OCI-LY1 (cell line): ENCODE measurements around the gene FAM200A.
"Not testable (repeated sequence)": the region's sequence is repeated elsewhere in the genome, so short reads cannot be mapped to it uniquely, and the experiment has no call there.

ENCODE experiments used
- H2AFZ ChIP-seq: fragments of 200-600 bp; sonication (generic), shearing (Covaris generic); 2 replicates; pipeline ENCODE4 v1.6.0; 2014; ENCODE audit warnings: antibody characterized with exemption, mild to moderate bottlenecking, low read length
- H3F3A ChIP-seq: fragments of 200-600 bp; sonication (generic), shearing (Covaris generic); 2 replicates; pipeline ENCODE4 v1.6.0; 2014; ENCODE audit warnings: mild to moderate bottlenecking, antibody characterized with exemption, low read length, moderate library complexity; ENCODE audit not compliant: insufficient read depth
- H3K27ac ChIP-seq: fragments of 200-600 bp; sonication (generic); 2 replicates; pipeline ENCODE4 v1.5.1; 2014; ENCODE audit warnings: low read length, mixed run types, mild to moderate bottlenecking, low read depth; ENCODE audit not compliant: poor library complexity, severe bottlenecking
- H3K27me3 ChIP-seq: fragments of 200-600 bp; sonication (generic); 2 replicates; pipeline ENCODE4 v1.6.0; 2014; ENCODE audit warnings: antibody characterized with exemption, mild to moderate bottlenecking, low read length, moderate library complexity; ENCODE audit not compliant: insufficient read depth
- H3K36me3 ChIP-seq: fragments of 200-600 bp; sonication (generic); 2 replicates; pipeline ENCODE4 v1.6.1; 2014; ENCODE audit warnings: mild to moderate bottlenecking, antibody characterized with exemption, low read length, moderate library complexity, mixed read lengths; ENCODE audit not compliant: insufficient read depth
- H3K4me1 ChIP-seq: fragments of 200-600 bp; sonication (generic); 2 replicates; pipeline ENCODE4 v1.5.1; 2014; ENCODE audit warnings: mild to moderate bottlenecking, low read length, moderate library complexity; ENCODE audit not compliant: insufficient read depth, severe bottlenecking
- H3K4me2 ChIP-seq: fragments of 200-600 bp; sonication (generic), shearing (Covaris generic); 2 replicates; pipeline ENCODE4 v1.6.1; 2014; ENCODE audit warnings: low read length
- H3K4me3 ChIP-seq: fragments of 200-600 bp; sonication (generic); 2 replicates; pipeline ENCODE4 v1.5.1; 2014; ENCODE audit warnings: low read length, low read depth, mild to moderate bottlenecking, mixed read lengths; ENCODE audit not compliant: poor library complexity, severe bottlenecking
- H3K79me2 ChIP-seq: fragments of 200-600 bp; shearing (Covaris generic); 2 replicates; pipeline ENCODE4 v1.6.1; 2016; ENCODE audit warnings: mixed run types, low read length, mixed read lengths; ENCODE audit not compliant: insufficient read depth
- H3K9ac ChIP-seq: fragments of 200-600 bp; sonication (generic), shearing (Covaris generic); 2 replicates; pipeline ENCODE4 v1.6.1; 2014; ENCODE audit warnings: mild to moderate bottlenecking, low read length, mixed read lengths
- H3K9me2 ChIP-seq: fragments of 200-600 bp; sonication (generic), shearing (Covaris generic); 2 replicates; pipeline ENCODE4 v1.6.1; 2014; ENCODE audit warnings: low read depth, mild to moderate bottlenecking, low read length, mixed read lengths
- H3K9me3 ChIP-seq: fragments of 200-600 bp; shearing (Covaris generic); 2 replicates; pipeline ENCODE4 v1.6.1; 2014; ENCODE audit warnings: low read length, mixed read lengths
- H4K20me1 ChIP-seq: fragments of 200-600 bp; sonication (generic), shearing (Covaris generic); 2 replicates; pipeline ENCODE4 v1.6.0; 2016; ENCODE audit warnings: mild to moderate bottlenecking, low read length; ENCODE audit not compliant: insufficient read depth
- EZH2 ChIP-seq: fragments of 200-600 bp; sonication (generic), shearing (Covaris generic); IDR thresholded peaks from 2 replicates; pipeline ENCODE4 v1.8.0; 2017; ENCODE audit warnings: borderline replicate concordance, mixed run types, mild to moderate bottlenecking, antibody characterized with exemption, low read length, moderate library complexity, mixed read lengths
- TF ChIP-seq, protein P1 (sequence below): fragments of 200-600 bp; sonication (generic), shearing (Covaris generic); IDR thresholded peaks from 2 replicates; pipeline ENCODE4 v1.5.1; 2017; ENCODE audit warnings: mild to moderate bottlenecking, antibody characterized with exemption, low read length, moderate library complexity, mixed read lengths

Gene FAM200A

GRCh38 chr7:99504281-99504602 lies 47.7 kb downstream of the FAM200A start:
- Histone ChIP-seq H3K4me1 (peaks cover 31% of the 10 kb centered on the region), H3K79me2 (peaks cover 22% of the 10 kb centered on the region), H3K9ac (peak overlapping the region; percentile 85), H3F3A (no peaks in the 10 kb centered on the region), H3K9me2 (no peaks in the 10 kb centered on the region), H3K27ac (peak overlapping the region; percentile 63), H3K9me3 (no peaks in the 10 kb centered on the region), H3K4me3 (peak overlapping the region; percentile 78), H2AFZ (peak overlapping the region; percentile 1; the same call in 1 of the 2 replicates), H3K4me2 (peak overlapping the region; percentile 86), H3K36me3 (peaks cover 7% of the 10 kb centered on the region; the same call in 1 of the 2 replicates), H4K20me1 (no peaks in the 10 kb centered on the region), H3K27me3 (no peaks in the 10 kb centered on the region)
- no peak for TF ChIP-seq EZH2
- TF ChIP-seq, protein P1, sequence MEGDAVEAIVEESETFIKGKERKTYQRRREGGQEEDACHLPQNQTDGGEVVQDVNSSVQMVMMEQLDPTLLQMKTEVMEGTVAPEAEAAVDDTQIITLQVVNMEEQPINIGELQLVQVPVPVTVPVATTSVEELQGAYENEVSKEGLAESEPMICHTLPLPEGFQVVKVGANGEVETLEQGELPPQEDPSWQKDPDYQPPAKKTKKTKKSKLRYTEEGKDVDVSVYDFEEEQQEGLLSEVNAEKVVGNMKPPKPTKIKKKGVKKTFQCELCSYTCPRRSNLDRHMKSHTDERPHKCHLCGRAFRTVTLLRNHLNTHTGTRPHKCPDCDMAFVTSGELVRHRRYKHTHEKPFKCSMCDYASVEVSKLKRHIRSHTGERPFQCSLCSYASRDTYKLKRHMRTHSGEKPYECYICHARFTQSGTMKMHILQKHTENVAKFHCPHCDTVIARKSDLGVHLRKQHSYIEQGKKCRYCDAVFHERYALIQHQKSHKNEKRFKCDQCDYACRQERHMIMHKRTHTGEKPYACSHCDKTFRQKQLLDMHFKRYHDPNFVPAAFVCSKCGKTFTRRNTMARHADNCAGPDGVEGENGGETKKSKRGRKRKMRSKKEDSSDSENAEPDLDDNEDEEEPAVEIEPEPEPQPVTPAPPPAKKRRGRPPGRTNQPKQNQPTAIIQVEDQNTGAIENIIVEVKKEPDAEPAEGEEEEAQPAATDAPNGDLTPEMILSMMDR = no peak

DNA sequence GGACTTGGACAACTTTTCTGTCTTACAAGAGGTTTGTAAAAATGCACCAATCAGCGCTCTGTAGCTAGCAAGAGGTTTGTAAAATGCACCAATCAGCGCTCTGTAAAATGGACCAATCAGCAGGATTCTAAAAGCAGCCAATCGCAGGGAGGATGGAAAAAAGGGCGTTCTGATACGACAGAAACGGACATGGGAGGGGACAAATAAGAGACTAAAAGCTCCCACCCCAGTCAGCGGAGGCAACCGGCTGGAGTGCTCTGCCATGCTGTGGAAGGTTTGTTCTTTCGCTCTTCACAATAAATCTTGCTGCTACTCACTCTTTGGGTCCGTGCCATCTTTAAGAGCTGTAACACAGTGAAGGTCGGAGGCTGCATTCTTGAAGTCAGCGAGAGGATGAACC lies 50.7 kb downstream of the FAM200A start:
- not testable (repeated sequence) for H3K9me2 ChIP-seq, H2AFZ ChIP-seq, H3K9me3 ChIP-seq, H3K27ac ChIP-seq, H3F3A ChIP-seq, H3K9ac ChIP-seq, H3K27me3 ChIP-seq, H4K20me1 ChIP-seq
- H3K4me1 ChIP-seq = peaks cover 37% of the 10 kb centered on the region
- H3K36me3 ChIP-seq = peaks cover 23% of the 10 kb centered on the region
- peaks cover 43% of the 10 kb centered on the region for H3K79me2 ChIP-seq
- H3K4me2 ChIP-seq = peak overlapping the region; percentile 94
- H3K4me3 ChIP-seq = peak overlapping the region; percentile 77

GRCh38 chr7:99500637-99501009 lies 51.3 kb downstream of the FAM200A start:
- H3K4me2 ChIP-seq = peak overlapping the region; percentile 94
- H3K9me2 ChIP-seq = no peaks in the 10 kb centered on the region
- H3K36me3 ChIP-seq = peaks cover 29% of the 10 kb centered on the region
- peak overlapping the region; percentile 78 for H3K9ac ChIP-seq
- no peaks in the 10 kb centered on the region for H3K9me3 ChIP-seq
- H3K27me3 ChIP-seq = no peaks in the 10 kb centered on the region
- H2AFZ ChIP-seq = no peak overlapping the region
- H3K4me1 ChIP-seq = peaks cover 31% of the 10 kb centered on the region
- peaks cover 3% of the 10 kb centered on the region; the same call in 1 of the 2 replicates for H4K20me1 ChIP-seq
- H3K27ac ChIP-seq = peak overlapping the region; percentile 57
- peaks cover 37% of the 10 kb centered on the region for H3K79me2 ChIP-seq
- no peaks in the 10 kb centered on the region for H3F3A ChIP-seq
- H3K4me3 ChIP-seq = peak overlapping the region; percentile 77
- no peak for TF ChIP-seq EZH2
- TF ChIP-seq, protein P1 = no peak
